Omental fat pad (tissue), 4 donors: ENCODE results near the gene METTL16. TPM values are rescaled to one million over a fixed set of nuclear protein-coding genes. Genes with fewer than 3 reads are reported as not detected.

Experiments
- ATAC-seq: fragments of 150-250 bp; one replicate; pipeline ENCODE4 v1.9.1; 2016; ENCODE audit warnings: mild to moderate bottlenecking, moderate library complexity; ENCODE audit not compliant: low FRiP score
- DNase-seq: peaks from one replicate; pipeline ENCODE4 v3.0.0-alpha.2; 2019; ENCODE audit warnings: low spot score
- CTCF ChIP-seq, 3 donors: fragments of 450-650 bp; IDR thresholded peaks; one replicate each; pipeline ENCODE4 v1.5.1; 2016 to 2017; ENCODE audit warnings: antibody characterized with exemption in 3 of 3, mild to moderate bottlenecking in 3 of 3, moderate library complexity in 2 of 3
- total RNA-seq, 4 donors: library from RNA; depleted of rRNA; stranded (reverse); fragments of >200 nt; gene quantifications; one replicate each; pipeline ENCODE4 v1.1.0, GENCODE V29; 2016

METTL16 gene
- total RNA-seq, 4 donors from 2014 or later = 12.6 to 45.1 (median 19.1) TPM

GRCh38 chr17:2466931-2467330, 44.8 kb downstream of the METTL16 start:
- no peak for TF ChIP-seq CTCF (IDR thresholded peaks at IDR 0.05)
- ATAC-seq (no peak), DNase-seq (no peak)

- no peak for ATAC-seq
- no peak for DNase-seq
- no peak for TF ChIP-seq CTCF (IDR thresholded peaks at IDR 0.05)
Measured at GRCh38 chr17:2462481-2462880, 49.2 kb downstream of the METTL16 start.

GRCh38 chr17:2459917-2460271, 51.8 kb downstream of the METTL16 start:
- ATAC-seq = no peak
- no peak for TF ChIP-seq CTCF (IDR thresholded peaks at IDR 0.05)
- no peak for DNase-seq

- ATAC-seq (no peak), DNase-seq (no peak)
- TF ChIP-seq CTCF (IDR thresholded peaks at IDR 0.05) = no peak
Measured at GRCh38 chr17:2457913-2458312, 53.8 kb downstream of the METTL16 start.

- no peak for ATAC-seq
- TF ChIP-seq CTCF (IDR thresholded peaks at IDR 0.05) = no peak
- no peak for DNase-seq
Measured at GRCh38 chr17:2456475-2456874, 55.2 kb downstream of the METTL16 start.

GRCh38 chr17:2455956-2456355, 55.7 kb downstream of the METTL16 start:
- ATAC-seq (no peak), DNase-seq (no peak)
- TF ChIP-seq CTCF (IDR thresholded peaks at IDR 0.05) = no peak

- TF ChIP-seq CTCF (IDR thresholded peaks at IDR 0.05) = no peak
- no peak for ATAC-seq
- DNase-seq = no peak
Measured at GRCh38 chr17:2453866-2454265, 57.8 kb downstream of the METTL16 start.
